Body of pancreas (tissue), 4 donors: ENCODE measurements around the gene HS3ST6. TPM values are rescaled to one million over a fixed set of nuclear protein-coding genes. Genes with fewer than 3 reads are reported as not detected.
A peak's percentile ranks its signal among the peaks of the same experiment; 100 is the strongest.

Source experiments
- ATAC-seq: fragments of 150-250 bp; one replicate; pipeline ENCODE4 v1.9.1; 2016
- DNase-seq, 4 donors: peaks; one replicate each; pipeline ENCODE4 v3.0.0-alpha.2; 2019
- H3K27ac ChIP-seq, 4 donors: fragments of 200-600 bp; sonication (generic); 1 replicate in 3 of 4; 2 replicates in 1 of 4; pipeline versions ENCODE4 v1.5.1 to v1.6.1; 2016 to 2019; ENCODE audit warnings: mild to moderate bottlenecking in 1 of 4, mixed read lengths in 1 of 4, moderate library complexity in 1 of 4
- H3K27me3 ChIP-seq, 2 donors: fragments of 200-600 bp; sonication (generic); one replicate each; pipeline ENCODE4 v1.6.0; 2016; ENCODE audit warnings: mild to moderate bottlenecking in 1 of 2
- H3K36me3 ChIP-seq, 2 donors: fragments of 200-600 bp; sonication (generic); replicated peaks in 1 of 2; 2 replicates each; pipeline ENCODE4 v1.5.1; 2016; ENCODE audit warnings: low read depth in 2 of 2; ENCODE audit not compliant: insufficient read depth in 1 of 2
- H3K4me1 ChIP-seq: fragments of 200-600 bp; sonication (generic); one replicate; pipeline ENCODE4 v1.6.0; 2016
- H3K4me3 ChIP-seq, 2 donors: fragments of 200-600 bp; sonication (generic); 1 replicate in 1 of 2; 2 replicates in 1 of 2; pipeline ENCODE4 v1.5.1; 2016 to 2019
- H3K9me3 ChIP-seq, 3 donors: fragments of 200-600 bp; sonication (generic); 1 replicate in 2 of 3; 2 replicates in 1 of 3; pipeline ENCODE4 v1.5.1; 2016
- CTCF ChIP-seq, 7 experiments: fragments of 450-650 bp in 4 of 7; fragments of 200-600 bp in 3 of 7; sonication (generic) in 3 of 7; IDR thresholded peaks; one replicate each; pipeline ENCODE4 v1.5.1; 2016 to 2019; ENCODE audit warnings: antibody characterized with exemption in 7 of 7
- POLR2A ChIP-seq, 3 donors: fragments of 450-650 bp; IDR thresholded peaks; one replicate each; pipeline ENCODE4 v1.6.1; 2016; ENCODE audit warnings: antibody characterized with exemption in 3 of 3, mild to moderate bottlenecking in 2 of 3
- WGBS, 2 donors: methylation state at CpG; one replicate each; pipeline ENCODE4 v1.1.5; 2017; 5-methylcytosine and 5-hydroxymethylcytosine counted together
- intact Hi-C: fragments of 100-400 bp; cut with DNase I; formaldehyde crosslinking; loops from one replicate; pipeline ENCODE4 v1.15.1; 2023
- small RNA-seq: library from RNA; depleted of rRNA; stranded (forward); fragments of <200 nt; gene quantifications from one replicate; pipeline ENCODE3, GENCODE V24; 2016
- total RNA-seq, 2 donors: library from RNA; depleted of rRNA; stranded (reverse); fragments of >200 nt; gene quantifications; one replicate each; pipeline ENCODE4 v1.1.0, GENCODE V29; 2016

The HS3ST6 gene
- total RNA-seq, 2 donors from 2014 or later: not detected

- Histone ChIP-seq H3K9me3 (no peaks in the 10 kb centered on the region), H3K27me3 (no peaks in the 10 kb centered on the region), H3K4me1 (no peaks in the 10 kb centered on the region), H3K36me3 (no peaks in the 10 kb centered on the region), H3K4me3 (no peak overlapping the region), H3K27ac (no peak overlapping the region)
- intact Hi-C loops: no loop called here
- WGBS, 2 donors: 12 to 25% methylated on average over 4 of the region's 4 CpGs
- peak; percentile 8 to 27 (median 23) for DNase-seq
- peak; percentile 36 to 72 (median 66) for TF ChIP-seq CTCF (IDR thresholded peaks at IDR 0.05)
- TF ChIP-seq POLR2A (IDR thresholded peaks at IDR 0.05): peak in 1 of 3 donors; percentile 4
- peak; percentile 68 for ATAC-seq
Measured at GRCh38 chr16:1863681-1864460, 54.3 kb downstream of the HS3ST6 start.

GRCh38 chr16:1862394-1862793 lies 55.8 kb downstream of the HS3ST6 start:
- intact Hi-C loops: no loop called here

GRCh38 chr16:1861730-1862129 lies 56.5 kb downstream of the HS3ST6 start:
- 59 to 72% methylated on average over 5 of the region's 5 CpGs for WGBS, 2 donors
- no peaks in the 10 kb centered on the region for H3K27me3 ChIP-seq
- H3K36me3 ChIP-seq: no peaks in the 10 kb centered on the region
- H3K4me1 ChIP-seq: no peaks in the 10 kb centered on the region
- no peak for TF ChIP-seq CTCF (IDR thresholded peaks at IDR 0.05)
- intact Hi-C loops: no loop called here
- H3K4me3 ChIP-seq: no peak overlapping the region
- DNase-seq (no peak), ATAC-seq (no peak)
- no peaks in the 10 kb centered on the region for H3K9me3 ChIP-seq
- no peak overlapping the region for H3K27ac ChIP-seq

More at GRCh38 chr16:1862394-1862793, 55.8 kb downstream of the HS3ST6 start:
- DNase-seq: no peak
- no peak for TF ChIP-seq POLR2A (IDR thresholded peaks at IDR 0.05)
- no peak for TF ChIP-seq CTCF (IDR thresholded peaks at IDR 0.05)
- H3K4me3 ChIP-seq: no peak overlapping the region
- H3K27me3 ChIP-seq: no peaks in the 10 kb centered on the region
- H3K36me3 ChIP-seq: no peaks in the 10 kb centered on the region
- no peak for ATAC-seq
- no peaks in the 10 kb centered on the region for H3K4me1 ChIP-seq
- no peak overlapping the region for H3K27ac ChIP-seq
- WGBS, 2 donors: 80 to 86% methylated on average over 9 of the region's 9 CpGs
- no peaks in the 10 kb centered on the region for H3K9me3 ChIP-seq

Small RNA genes within 50 kb of the gene (small RNA-seq; reads per million reads assigned to genes)
- gene SNORA10: not detected
- not detected for gene SNORA64

Other genes with a start within 250 kb of the HS3ST6 start
- gene JPT2, start 240.1 kb downstream of the HS3ST6 start, total RNA-seq: 10 to 100 TPM; 15.5 to 24.4 TPM
- 100 to 1,000 TPM in 1 of 2 donors, 10 to 100 TPM in 1; 79.9 to 103 TPM for gene MAPK8IP3, start 212.2 kb downstream of the HS3ST6 start, total RNA-seq
- 100 to 1,000 TPM in 1 of 2 donors, 10 to 100 TPM in 1; 62.8 to 113 TPM for gene NME3, start 146.9 kb downstream of the HS3ST6 start, total RNA-seq
- 10 to 100 TPM; 13.5 to 33.3 TPM for gene EME2, start 145.6 kb downstream of the HS3ST6 start, total RNA-seq
- gene MRPS34, start 145.3 kb downstream of the HS3ST6 start, total RNA-seq: 10 to 100 TPM; 51.4 to 99.6 TPM
- 10 to 100 TPM; 95.9 to 97.8 TPM for gene SPSB3, start 135.8 kb downstream of the HS3ST6 start, total RNA-seq
- gene NUBP2, start 135.5 kb downstream of the HS3ST6 start, total RNA-seq: 10 to 100 TPM; 61.0 to 72.6 TPM
- gene IGFALS, start 124.7 kb downstream of the HS3ST6 start, total RNA-seq: 1 to 10 TPM; 5.2 to 9.2 TPM
- gene HAGH, start 91.6 kb downstream of the HS3ST6 start, total RNA-seq: 10 to 100 TPM; 45.7 to 46.5 TPM
- 10 to 100 TPM; 32.6 to 50.8 TPM for gene FAHD1, start 91.2 kb downstream of the HS3ST6 start, total RNA-seq
- under 1 TPM in 1 of 2 donors, not detected in 1; 0.26 TPM for gene MEIOB, start 46.3 kb downstream of the HS3ST6 start, total RNA-seq
- 10 to 100 TPM; 36.8 to 38.6 TPM for gene MSRB1, start 24.8 kb upstream of the HS3ST6 start, total RNA-seq
- 10 to 100 TPM in 1 of 2 donors, not detected in 1; 16.5 TPM for gene RPL3L, start 36.3 kb upstream of the HS3ST6 start, total RNA-seq
- gene NDUFB10, start 41.1 kb upstream of the HS3ST6 start, total RNA-seq: 10 to 100 TPM; 39.2 to 86.1 TPM
- gene RPS2, start 46.4 kb upstream of the HS3ST6 start, total RNA-seq: 1,000 to 10,000 TPM; 2,300 to 2,472 TPM
- gene RNF151, start 48.4 kb upstream of the HS3ST6 start, total RNA-seq: not detected
- gene TBL3, start 53.6 kb upstream of the HS3ST6 start, total RNA-seq: 10 to 100 TPM; 38.9 to 40.7 TPM
- gene NOXO1, start 63.1 kb upstream of the HS3ST6 start, total RNA-seq: not detected
- gene GFER, start 65.8 kb upstream of the HS3ST6 start, total RNA-seq: 10 to 100 TPM; 13.2 to 35.9 TPM
- gene SYNGR3, start 71.6 kb upstream of the HS3ST6 start, total RNA-seq: 1 to 10 TPM in 1 of 2 donors, under 1 TPM in 1; 0.33 to 1.6 TPM
- gene ZNF598, start 91.4 kb upstream of the HS3ST6 start, total RNA-seq: 10 to 100 TPM; 41.0 to 55.4 TPM
- not detected for gene NPW, start 101.4 kb upstream of the HS3ST6 start, total RNA-seq
- gene NHERF2, start 108.5 kb upstream of the HS3ST6 start, total RNA-seq: 10 to 100 TPM; 32.7 to 87.3 TPM
- gene NTHL1, start 129.4 kb upstream of the HS3ST6 start, total RNA-seq: 10 to 100 TPM; 15.2 to 19.7 TPM
- 100 to 1,000 TPM in 1 of 2 donors, 10 to 100 TPM in 1; 73.9 to 152 TPM for gene TSC2, start 129.6 kb upstream of the HS3ST6 start, total RNA-seq
- 100 to 1,000 TPM in 1 of 2 donors, 10 to 100 TPM in 1; 78.9 to 237 TPM for gene PKD1, start 217.5 kb upstream of the HS3ST6 start, total RNA-seq
- 10 to 100 TPM; 25.4 to 28.8 TPM for gene RAB26, start 230.2 kb upstream of the HS3ST6 start, total RNA-seq
- gene TRAF7, start 237.4 kb upstream of the HS3ST6 start, total RNA-seq: 10 to 100 TPM; 22.7 to 29.3 TPM